Caco-2 (cell line): ENCODE data around the gene RNF187. TPM values are rescaled to one million over a fixed set of nuclear protein-coding genes. Genes with fewer than 3 reads are reported as not detected.

Experiments
- BruUV-seq: library from RNA; stranded (reverse); fragments of 400-500 nt; replicated peaks from 2 replicates; lab custom pipeline; 2021; lab: Mats Ljungman, UMichigan
- CTCF ChIA-PET: fragments of 300-600 bp; sonication (Branson Sonifier 250); formaldehyde crosslinking; loops from one replicate; lab custom pipeline; 2022; ENCODE audit warnings: antibody characterized with exemption; lab: Charles Lee
- POLR2A ChIA-PET: fragments of 300-600 bp; sonication (Branson Sonifier 250); formaldehyde crosslinking; loops from one replicate; lab custom pipeline; 2022; ENCODE audit warnings: antibody characterized with exemption; lab: Charles Lee
- DNase-seq, 2 experiments: peaks; one replicate each; pipeline versions ENCODE4 v3.0.0 to v3.0.0-alpha.2; 2020 to 2022
- H3K27me3 ChIP-seq: replicated peaks from 2 replicates; pipeline ENCODE4 v1.6.0; 2011; ENCODE audit warnings: low read length; ENCODE audit not compliant: control insufficient read depth, insufficient read depth
- H3K36me3 ChIP-seq: 2 replicates; pipeline ENCODE4 v1.5.1; 2011; ENCODE audit warnings: low read length; ENCODE audit not compliant: control insufficient read depth, insufficient read depth
- H3K4me1 ChIP-seq: fragments of 250-450 bp; sonication (Bioruptor Pico); 2 replicates; pipeline ENCODE4 v1.5.1; 2020; ENCODE audit warnings: mild to moderate bottlenecking
- H3K4me3 ChIP-seq: 2 replicates; pipeline ENCODE4 v1.5.1; 2011; ENCODE audit warnings: low read depth, mild to moderate bottlenecking, control low read depth, low read length
- H3K9me3 ChIP-seq: fragments of 250-450 bp; sonication (Bioruptor Pico); 2 replicates; pipeline ENCODE4 v1.5.1; 2020; ENCODE audit warnings: mild to moderate bottlenecking, moderate library complexity
- H3K27ac Mint-ChIP-seq: one replicate; pipeline ENCODE4 v1.8.0; 2022; ENCODE audit warnings: mixed read lengths; ENCODE audit not compliant: unreplicated experiment
- H3K27me3 Mint-ChIP-seq: one replicate; pipeline ENCODE4 v1.8.0; 2022; ENCODE audit warnings: mixed read lengths; ENCODE audit not compliant: insufficient read depth, unreplicated experiment
- H3K36me3 Mint-ChIP-seq: one replicate; pipeline ENCODE4 v1.8.0; 2022; ENCODE audit warnings: mild to moderate bottlenecking, mixed read lengths; ENCODE audit not compliant: insufficient read depth, unreplicated experiment
- H3K4me1 Mint-ChIP-seq: one replicate; pipeline ENCODE4 v1.8.0; 2022; ENCODE audit warnings: low read depth, mixed read lengths; ENCODE audit not compliant: unreplicated experiment
- H3K4me3 Mint-ChIP-seq: one replicate; pipeline ENCODE4 v1.8.0; 2022; ENCODE audit warnings: mild to moderate bottlenecking, moderate library complexity, mixed read lengths; ENCODE audit not compliant: unreplicated experiment
- H3K9me3 Mint-ChIP-seq: one replicate; pipeline ENCODE4 v1.8.0; 2022; ENCODE audit warnings: mixed read lengths; ENCODE audit not compliant: unreplicated experiment
- CTCF ChIP-seq, 2 experiments: fragments of 200-600 bp in 1 of 2; IDR thresholded peaks; 1 replicate in 1 of 2; 2 replicates in 1 of 2; pipeline versions ENCODE4 v1.5.1 to v1.8.0; 2011 to 2022; ENCODE audit warnings: antibody characterized with exemption in 1 of 2, control low read depth in 1 of 2, inconsistent platforms in 1 of 2, low read depth in 1 of 2, low read length in 1 of 2, mild to moderate bottlenecking in 1 of 2, moderate library complexity in 1 of 2; ENCODE audit not compliant: insufficient read depth in 1 of 2, severe bottlenecking in 1 of 2, unreplicated experiment in 1 of 2
- intact Hi-C: fragments of 100-400 bp; cut with micrococcal nuclease; formaldehyde crosslinking; loops from one replicate; pipeline ENCODE4 v1.10.0; 2022; ENCODE audit not compliant: unreplicated experiment
- total RNA-seq: library from RNA; stranded (reverse); gene quantifications from 2 replicates; pipeline ENCODE4 v1.2.3, GENCODE V29; 2022

Gene RNF187
- total RNA-seq, 1 experiment from 2014 or later: 164 TPM

GRCh38 chr1:228497206-228497605, 10.0 kb downstream of the RNF187 start:
- no peak for DNase-seq
- intact Hi-C loops: no loop called here
- H3K9me3 ChIP-seq: no peaks in the 10 kb centered on the region
- H3K27ac Mint-ChIP-seq: no peak overlapping the region
- TF ChIP-seq CTCF (IDR thresholded peaks at IDR 0.05; ENCODE audit: insufficient read depth in 1 of 2, low read depth in 1 of 2, low read length in 1 of 2, severe bottlenecking in 1 of 2, unreplicated experiment in 1 of 2): no peak
- H3K4me3 ChIP-seq: no peak overlapping the region
- H3K36me3 ChIP-seq: peaks cover 1% of the 10 kb centered on the region
- BruUV-seq: no TSS peak
- H3K27me3 Mint-ChIP-seq: no peaks in the 10 kb centered on the region
- no peaks in the 10 kb centered on the region for H3K4me1 ChIP-seq
- no peaks in the 10 kb centered on the region for H3K4me1 Mint-ChIP-seq
- H3K36me3 Mint-ChIP-seq: peaks cover 22% of the 10 kb centered on the region
- ChIA-PET POLR2A (no interaction called here), CTCF (no interaction called here)
- no peak overlapping the region for H3K4me3 Mint-ChIP-seq
- no peaks in the 10 kb centered on the region for H3K27me3 ChIP-seq
- H3K9me3 Mint-ChIP-seq: no peaks in the 10 kb centered on the region

- Mint-ChIP-seq H3K4me1 (no peaks in the 10 kb centered on the region), H3K27ac (no peak overlapping the region), H3K27me3 (no peaks in the 10 kb centered on the region), H3K36me3 (peaks cover 20% of the 10 kb centered on the region), H3K9me3 (no peaks in the 10 kb centered on the region), H3K4me3 (no peak overlapping the region)
- no TSS peak for BruUV-seq
- intact Hi-C loops: no loop called here
- POLR2A ChIA-PET: no interaction called here
- no peaks in the 10 kb centered on the region for H3K9me3 ChIP-seq
- no peak for DNase-seq
- no peak for TF ChIP-seq CTCF (IDR thresholded peaks at IDR 0.05; ENCODE audit: insufficient read depth in 1 of 2, low read depth in 1 of 2, low read length in 1 of 2, severe bottlenecking in 1 of 2, unreplicated experiment in 1 of 2)
- H3K4me3 ChIP-seq: no peak overlapping the region
- no peaks in the 10 kb centered on the region for H3K27me3 ChIP-seq
- CTCF ChIA-PET: no interaction called here
- H3K4me1 ChIP-seq: no peaks in the 10 kb centered on the region
- peaks cover 1% of the 10 kb centered on the region for H3K36me3 ChIP-seq
Observed at GRCh38 chr1:228497817-228498216, 10.6 kb downstream of the RNF187 start.

GRCh38 chr1:228500143-228500734, 13.1 kb downstream of the RNF187 start:
- Histone ChIP-seq H3K9me3 (no peaks in the 10 kb centered on the region), H3K4me1 (no peaks in the 10 kb centered on the region), H3K4me3 (no peak overlapping the region), H3K36me3 (no peaks in the 10 kb centered on the region; the same call in 1 of the 2 replicates), H3K27me3 (no peaks in the 10 kb centered on the region)
- Mint-ChIP-seq H3K27ac (no peak overlapping the region), H3K4me1 (no peaks in the 10 kb centered on the region), H3K36me3 (peaks cover under 1% of the 10 kb centered on the region), H3K9me3 (no peaks in the 10 kb centered on the region), H3K27me3 (no peaks in the 10 kb centered on the region), H3K4me3 (no peak overlapping the region)
- ChIA-PET CTCF (no interaction called here), POLR2A (no interaction called here)
- TF ChIP-seq CTCF (IDR thresholded peaks at IDR 0.05; ENCODE audit: insufficient read depth in 1 of 2, low read depth in 1 of 2, low read length in 1 of 2, severe bottlenecking in 1 of 2, unreplicated experiment in 1 of 2): no peak
- intact Hi-C loops: loop anchor here (5.0 kb wide), 1 partner anchor 43 kb away; a partner anchor contains a TSS
- no TSS peak for BruUV-seq
- DNase-seq: no peak
